Kidney epithelial cell (primary cell): ENCODE results near the gene STXBP6. TPM values are rescaled to one million over a fixed set of nuclear protein-coding genes. Genes with fewer than 3 reads are reported as not detected.

Source experiments
- DNase-seq: peaks from one replicate; pipeline ENCODE4 v3.0.0-alpha.2; 2010; ENCODE audit warnings: low read depth
- H3K27me3 ChIP-seq: 2 replicates; pipeline ENCODE4 v1.6.0; 2011; ENCODE audit warnings: low read length; ENCODE audit not compliant: control insufficient read depth, insufficient read depth
- H3K36me3 ChIP-seq: 2 replicates; pipeline ENCODE4 v1.5.1; 2011; ENCODE audit warnings: low read length; ENCODE audit not compliant: control insufficient read depth, insufficient read depth
- H3K4me3 ChIP-seq: 2 replicates; pipeline ENCODE4 v1.5.1; 2011; ENCODE audit warnings: low read depth, mild to moderate bottlenecking, control low read depth, low read length
- CTCF ChIP-seq: IDR thresholded peaks from 2 replicates; pipeline ENCODE4 v1.5.1; 2011; ENCODE audit warnings: mild to moderate bottlenecking, moderate library complexity, low read length, control low read depth, inconsistent platforms; ENCODE audit not compliant: insufficient read depth, poor library complexity, severe bottlenecking
- total RNA-seq: library from RNA; depleted of rRNA; stranded (reverse); fragments of >200 nt; gene quantifications from 2 replicates; pipeline ENCODE4 v1.2.3, GENCODE V29; 2015

The STXBP6 gene
- total RNA-seq, 1 donor from 2014 or later: 0.38 TPM

GRCh38 chr14:25080682-25081081 is 30.7 kb upstream of the STXBP6 start:
- no peaks in the 10 kb centered on the region for H3K27me3 ChIP-seq
- no peak for TF ChIP-seq CTCF
- no peak for DNase-seq
- no peak overlapping the region for H3K4me3 ChIP-seq
- H3K36me3 ChIP-seq: no peaks in the 10 kb centered on the region

- Histone ChIP-seq H3K27me3 (no peaks in the 10 kb centered on the region), H3K36me3 (no peaks in the 10 kb centered on the region), H3K4me3 (no peak overlapping the region)
- no peak for TF ChIP-seq CTCF
- DNase-seq: no peak
Observed at GRCh38 chr14:25079311-25079710, 29.4 kb upstream of the STXBP6 start.

- no peak for TF ChIP-seq CTCF
- Histone ChIP-seq H3K27me3 (no peaks in the 10 kb centered on the region), H3K36me3 (no peaks in the 10 kb centered on the region), H3K4me3 (no peak overlapping the region)
- DNase-seq: no peak
Observed at GRCh38 chr14:25074099-25074685, 24.2 kb upstream of the STXBP6 start.

GRCh38 chr14:25069879-25070278 is 19.9 kb upstream of the STXBP6 start:
- H3K27me3 ChIP-seq: no peaks in the 10 kb centered on the region
- H3K4me3 ChIP-seq: no peak overlapping the region
- no peak for DNase-seq
- no peak for TF ChIP-seq CTCF
- H3K36me3 ChIP-seq: no peaks in the 10 kb centered on the region

- H3K4me3 ChIP-seq: no peak overlapping the region
- no peaks in the 10 kb centered on the region for H3K36me3 ChIP-seq
- DNase-seq: no peak
- TF ChIP-seq CTCF: no peak
- H3K27me3 ChIP-seq: no peaks in the 10 kb centered on the region
Observed at GRCh38 chr14:25067600-25067999, 17.7 kb upstream of the STXBP6 start.

- no peak for DNase-seq
- no peak overlapping the region for H3K4me3 ChIP-seq
Observed at GRCh38 chr14:25062022-25062321, 12.0 kb upstream of the STXBP6 start.

More at GRCh38 chr14:25062022-25062321, 12.0 kb upstream of the STXBP6 start:
- Histone ChIP-seq H3K27me3 (no peaks in the 10 kb centered on the region), H3K36me3 (no peaks in the 10 kb centered on the region)
- TF ChIP-seq CTCF: no peak
